LNCAP (cell line): ENCODE data around the gene CHCHD3.

Experiments used
- TF ChIP-seq, protein P1 (sequence below): fragments of 450-650 bp; IDR thresholded peaks from 2 replicates; pipeline ENCODE4 v1.5.1; 2017; ENCODE audit warnings: mild to moderate bottlenecking

Gene CHCHD3

DNA sequence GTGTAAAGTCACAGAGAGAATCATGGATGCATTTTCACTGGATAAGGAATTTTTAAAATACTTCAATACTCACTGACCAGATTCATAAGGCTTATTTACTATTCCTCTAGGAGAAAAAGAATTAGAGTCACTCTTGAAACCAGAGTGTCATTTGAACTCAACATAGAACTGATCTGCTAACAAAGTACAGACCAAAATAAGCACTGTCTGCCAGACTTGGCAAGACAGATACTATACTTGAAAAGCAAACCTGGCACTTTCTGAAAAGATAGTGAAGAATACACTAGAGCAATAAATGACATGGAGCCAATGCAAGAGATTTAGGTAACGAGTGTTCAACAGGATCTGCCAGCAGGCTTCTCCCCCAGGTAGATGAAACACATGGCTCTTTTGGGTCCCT lies 215.3 kb downstream of the CHCHD3 start:
- TF ChIP-seq, protein P1, sequence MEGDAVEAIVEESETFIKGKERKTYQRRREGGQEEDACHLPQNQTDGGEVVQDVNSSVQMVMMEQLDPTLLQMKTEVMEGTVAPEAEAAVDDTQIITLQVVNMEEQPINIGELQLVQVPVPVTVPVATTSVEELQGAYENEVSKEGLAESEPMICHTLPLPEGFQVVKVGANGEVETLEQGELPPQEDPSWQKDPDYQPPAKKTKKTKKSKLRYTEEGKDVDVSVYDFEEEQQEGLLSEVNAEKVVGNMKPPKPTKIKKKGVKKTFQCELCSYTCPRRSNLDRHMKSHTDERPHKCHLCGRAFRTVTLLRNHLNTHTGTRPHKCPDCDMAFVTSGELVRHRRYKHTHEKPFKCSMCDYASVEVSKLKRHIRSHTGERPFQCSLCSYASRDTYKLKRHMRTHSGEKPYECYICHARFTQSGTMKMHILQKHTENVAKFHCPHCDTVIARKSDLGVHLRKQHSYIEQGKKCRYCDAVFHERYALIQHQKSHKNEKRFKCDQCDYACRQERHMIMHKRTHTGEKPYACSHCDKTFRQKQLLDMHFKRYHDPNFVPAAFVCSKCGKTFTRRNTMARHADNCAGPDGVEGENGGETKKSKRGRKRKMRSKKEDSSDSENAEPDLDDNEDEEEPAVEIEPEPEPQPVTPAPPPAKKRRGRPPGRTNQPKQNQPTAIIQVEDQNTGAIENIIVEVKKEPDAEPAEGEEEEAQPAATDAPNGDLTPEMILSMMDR, result no peak

DNA sequence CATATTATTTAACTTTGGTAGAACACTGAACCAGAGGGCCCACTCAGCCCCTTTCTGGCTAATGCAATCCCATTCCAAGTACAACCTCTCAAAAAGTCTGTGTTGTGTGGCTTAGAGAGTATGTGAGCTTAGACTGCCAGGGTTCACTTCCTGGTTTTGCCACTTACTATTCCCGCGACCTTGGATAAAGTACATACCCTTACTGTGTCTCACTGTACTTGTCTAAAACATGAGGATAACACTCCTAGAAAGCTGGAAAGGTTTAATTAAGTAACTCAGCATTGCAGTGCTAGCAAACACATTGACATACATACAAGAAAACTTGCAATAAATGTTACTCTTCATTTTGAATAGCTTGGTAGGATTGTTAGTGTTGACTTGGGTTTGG lies 215.8 kb downstream of the CHCHD3 start:
- TF ChIP-seq, protein P1, result no peak

DNA sequence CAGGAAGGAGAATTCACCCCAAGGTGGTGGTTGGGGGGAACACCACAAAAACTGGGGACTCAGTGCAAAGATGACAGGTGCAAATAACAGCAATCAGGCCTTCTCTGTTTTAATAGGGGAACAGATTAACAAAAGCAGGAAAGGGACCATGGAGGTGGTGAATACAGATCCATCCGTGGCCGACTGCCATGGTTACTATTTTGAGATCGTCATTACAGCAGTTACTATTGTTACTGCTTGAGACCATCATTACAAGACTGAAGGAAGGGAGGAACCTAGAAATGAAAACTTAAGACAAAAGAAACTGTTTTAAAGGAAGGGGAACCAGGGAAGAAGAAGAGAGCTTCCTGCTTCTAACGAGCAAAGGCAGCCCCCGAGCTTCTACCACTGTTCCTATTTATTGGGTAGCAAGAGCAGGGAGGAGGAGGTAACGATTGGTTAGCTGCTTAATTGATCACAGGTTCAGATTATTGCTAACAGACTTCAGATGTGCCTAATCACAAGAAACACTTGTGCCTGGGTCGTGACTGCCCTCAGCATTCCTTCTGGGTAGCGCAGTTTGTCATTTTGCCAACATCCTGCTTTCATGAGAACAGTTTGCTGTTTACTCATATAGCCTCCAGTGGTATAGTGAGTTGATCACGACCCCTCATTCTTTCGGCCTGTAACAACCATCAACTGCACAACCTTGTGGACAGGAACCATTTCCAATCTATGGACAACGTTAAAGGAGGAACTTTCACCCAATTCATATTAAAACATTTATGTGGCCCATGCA lies 216.3 kb downstream of the CHCHD3 start:
- TF ChIP-seq, protein P1, result no peak

DNA sequence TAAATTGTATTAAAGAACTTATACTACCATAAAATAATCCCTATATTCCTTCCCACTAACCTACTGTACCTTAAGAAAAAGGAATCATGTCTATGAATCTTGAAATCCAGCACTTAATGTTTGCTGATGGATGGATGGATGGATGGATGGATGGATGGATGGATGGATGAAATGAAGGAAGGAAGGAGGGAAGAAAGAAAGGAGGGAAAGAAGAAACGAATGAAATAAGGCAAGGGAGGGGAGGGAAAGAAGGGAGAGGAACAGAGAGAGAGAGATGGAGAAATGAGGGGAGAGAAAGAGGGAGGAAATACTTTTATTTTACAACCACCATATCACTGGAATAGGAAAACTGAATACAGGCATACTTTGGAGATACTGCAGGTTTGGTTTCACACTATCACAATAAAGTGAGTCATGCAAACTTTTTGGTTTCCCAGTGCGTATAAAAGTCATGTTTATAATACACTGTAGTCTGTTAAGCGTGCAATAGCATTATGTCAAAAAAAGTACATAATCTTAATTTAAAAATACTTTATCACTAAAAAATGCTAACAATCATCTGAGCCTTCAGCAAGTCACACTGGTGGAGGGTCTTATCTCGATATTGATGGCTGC lies 219.8 kb downstream of the CHCHD3 start:
- TF ChIP-seq, protein P1, result no peak

DNA sequence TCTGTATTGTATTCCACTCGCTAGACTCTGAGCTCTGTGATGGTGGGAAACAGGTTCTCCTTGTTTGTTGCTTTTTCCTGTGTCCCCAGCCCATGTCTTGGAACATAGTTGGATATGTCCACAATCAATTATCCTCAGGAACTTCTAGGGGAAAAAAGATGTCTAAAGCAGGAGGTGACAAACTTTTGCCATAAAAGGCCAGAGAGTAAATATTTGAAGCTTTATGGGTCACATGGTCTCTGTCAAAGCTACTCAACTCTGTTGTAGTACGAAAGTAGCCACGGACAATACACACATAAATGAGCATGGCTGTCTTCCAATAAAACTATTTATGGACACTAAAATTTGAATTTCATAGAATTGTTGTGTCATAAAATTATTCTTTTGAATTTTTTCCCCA lies 220.5 kb downstream of the CHCHD3 start:
- TF ChIP-seq, protein P1, result no peak

DNA sequence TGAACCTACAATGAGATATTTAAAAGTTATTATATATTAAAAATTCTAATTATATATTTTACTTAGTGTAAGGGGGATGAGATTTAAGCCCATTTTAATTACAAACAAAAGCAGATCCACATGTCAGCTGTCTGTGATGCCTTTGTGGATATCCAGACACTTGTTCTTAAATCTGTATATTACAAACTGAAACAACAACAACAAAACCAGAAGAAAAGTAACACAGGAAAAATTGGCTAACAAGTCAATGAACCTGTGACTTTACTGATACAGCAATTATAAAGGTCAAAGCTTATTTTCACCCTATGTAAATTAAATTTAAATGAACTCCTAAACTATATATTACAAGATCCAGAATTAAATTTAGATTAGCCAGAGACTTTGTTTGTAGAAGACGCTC lies 222.7 kb downstream of the CHCHD3 start:
- TF ChIP-seq, protein P1, result no peak

DNA sequence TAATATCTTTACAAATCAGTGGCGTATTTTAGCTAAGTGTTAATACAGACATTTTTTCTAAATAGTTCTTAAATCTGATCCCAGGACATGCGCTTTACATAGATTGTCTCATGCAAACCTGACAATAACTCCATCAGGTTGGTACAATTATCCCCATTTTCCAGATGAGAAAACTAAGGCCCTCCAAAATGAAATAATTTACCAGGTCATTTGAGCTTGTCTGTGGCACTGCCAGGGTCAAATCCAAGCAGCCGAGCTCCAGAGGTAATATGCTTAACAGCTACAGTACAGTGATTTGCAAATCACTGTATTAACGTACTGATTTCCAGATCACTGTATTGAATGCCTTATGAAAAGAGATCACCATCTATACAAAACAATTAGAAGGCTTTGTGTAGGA lies 223.1 kb downstream of the CHCHD3 start:
- TF ChIP-seq, protein P1, result no peak
